WTC11 (cell line): Measurements from ENCODE around the gene NLN. TPM values are rescaled to one million over a fixed set of nuclear protein-coding genes. Genes with fewer than 3 reads are reported as not detected.
A peak's percentile ranks its signal among the peaks of the same experiment; 100 is the strongest.

Experiments used
- ATAC-seq: fragments of 200-7000 bp; cut with Tn5 transposase; 2 replicates; pipeline ENCODE4 v1.10.0; 2021; ENCODE audit warnings: mild to moderate bottlenecking, moderate library complexity
- CTCF ChIA-PET: fragments of 300-600 bp; sonication (Branson Sonifier 250); formaldehyde crosslinking; loops from one replicate; lab custom pipeline; 2021; ENCODE audit warnings: antibody characterized with exemption; lab: Charles Lee
- POLR2A ChIA-PET: fragments of 350-600 bp; sonication (Branson Sonifier 250); formaldehyde crosslinking; loops from one replicate; lab custom pipeline; 2021; ENCODE audit warnings: antibody characterized with exemption; lab: Charles Lee
- DNase-seq: peaks from one replicate; pipeline ENCODE4 v3.0.0; 2021; ENCODE audit warnings: low spot score
- H3K27ac Mint-ChIP-seq: 2 replicates; pipeline ENCODE4 v1.8.0; 2021; ENCODE audit warnings: mixed read lengths
- H3K27me3 Mint-ChIP-seq: 2 replicates; pipeline ENCODE4 v1.8.0; 2021; ENCODE audit warnings: low read depth, mild to moderate bottlenecking, moderate library complexity, mixed read lengths
- H3K36me3 Mint-ChIP-seq: 2 replicates; pipeline ENCODE4 v1.8.0; 2021; ENCODE audit warnings: mixed read lengths
- H3K4me1 Mint-ChIP-seq: 2 replicates; pipeline ENCODE4 v1.8.0; 2022; ENCODE audit warnings: mixed read lengths
- H3K4me3 Mint-ChIP-seq: 2 replicates; pipeline ENCODE4 v1.8.0; 2021; ENCODE audit warnings: mild to moderate bottlenecking, moderate library complexity, mixed read lengths
- H3K9me3 Mint-ChIP-seq: 2 replicates; pipeline ENCODE4 v1.8.0; 2021; ENCODE audit warnings: mixed read lengths
- ATF3 ChIP-seq: sonication (generic); formaldehyde crosslinking; conservative IDR thresholded peaks from 2 replicates; pipeline ENCODE4 v1.8.1; 2022; ENCODE audit warnings: mild to moderate bottlenecking, missing genetic modification reagents
- CREM ChIP-seq: sonication (generic); formaldehyde crosslinking; IDR thresholded peaks from 2 replicates; pipeline ENCODE4 v1.8.1; 2022; ENCODE audit warnings: mild to moderate bottlenecking, missing genetic modification reagents, moderate library complexity
- ELF4 ChIP-seq: sonication (generic); formaldehyde crosslinking; IDR thresholded peaks from 2 replicates; pipeline ENCODE4 v1.8.1; 2022; ENCODE audit warnings: low read depth, mild to moderate bottlenecking, moderate library complexity, missing genetic modification reagents
- EMX1 ChIP-seq: fragments of 250-450 bp; sonication (Bioruptor Pico); IDR thresholded peaks from 2 replicates; pipeline ENCODE4 v1.8.0; 2021; ENCODE audit warnings: mild to moderate bottlenecking
- IRF1 ChIP-seq: sonication (generic); formaldehyde crosslinking; IDR thresholded peaks from 2 replicates; pipeline ENCODE4 v1.8.0; 2023; ENCODE audit warnings: missing genetic modification reagents
- JAZF1 ChIP-seq: fragments of 250-450 bp; sonication (Bioruptor Pico); IDR thresholded peaks from 2 replicates; pipeline ENCODE4 v1.9.0; 2021; ENCODE audit warnings: moderate library complexity, mild to moderate bottlenecking, inconsistent platforms
- NR3C1 ChIP-seq: sonication (generic); formaldehyde crosslinking; conservative IDR thresholded peaks from 2 replicates; pipeline ENCODE4 v1.8.1; 2023; ENCODE audit warnings: low read depth, mild to moderate bottlenecking, missing genetic modification reagents
- PRDM15 ChIP-seq: sonication (generic); formaldehyde crosslinking; IDR thresholded peaks from 2 replicates; pipeline ENCODE4 v1.8.0; 2022; ENCODE audit warnings: missing genetic modification reagents
- ZNF121 ChIP-seq: sonication (generic); formaldehyde crosslinking; IDR thresholded peaks from 2 replicates; pipeline ENCODE4 v1.8.0; 2023; ENCODE audit warnings: missing genetic modification reagents
- ZNF396 ChIP-seq: fragments of 250-450 bp; sonication (Bioruptor Pico); IDR thresholded peaks from 2 replicates; pipeline ENCODE4 v1.8.0; 2021; ENCODE audit warnings: mild to moderate bottlenecking, moderate library complexity, borderline replicate concordance
- ZSCAN18 ChIP-seq: fragments of 250-450 bp; sonication (Bioruptor Pico); IDR thresholded peaks from 2 replicates; pipeline ENCODE4 v2.1.2; 2022; ENCODE audit warnings: mild to moderate bottlenecking, moderate library complexity
- total RNA-seq: library from RNA; stranded (reverse); gene quantifications from 3 replicates; pipeline ENCODE4 v1.2.3, GENCODE V29; 2021
- TF ChIP-seq, protein P1 (sequence below): sonication (generic); formaldehyde crosslinking; conservative IDR thresholded peaks from 2 replicates; pipeline ENCODE4 v1.8.1; 2023; ENCODE audit warnings: mild to moderate bottlenecking, low read depth, missing genetic modification reagents, moderate library complexity
- TF ChIP-seq, protein P2 (sequence below): sonication (generic); formaldehyde crosslinking; IDR thresholded peaks from 2 replicates; pipeline ENCODE4 v1.8.0; 2022; ENCODE audit warnings: mild to moderate bottlenecking, missing genetic modification reagents
- TF ChIP-seq, protein P3 (sequence below): fragments of 250-450 bp; sonication (Bioruptor Pico); IDR thresholded peaks from 2 replicates; pipeline ENCODE4 v1.9.0; 2021; ENCODE audit warnings: mild to moderate bottlenecking, borderline replicate concordance

Gene NLN
- total RNA-seq, 1 experiment from 2014 or later: 163 TPM

- ChIA-PET POLR2A (no interaction called here), CTCF (no interaction called here)
- Mint-ChIP-seq H3K36me3 (peaks cover 27% of the 10 kb centered on the region), H3K9me3 (no peaks in the 10 kb centered on the region), H3K4me1 (no peaks in the 10 kb centered on the region), H3K27me3 (no peaks in the 10 kb centered on the region), H3K27ac (no peak overlapping the region), H3K4me3 (no peak overlapping the region)
- ATAC-seq (no peak), DNase-seq (no peak)
- TF ChIP-seq ATF3 (CRISPR knock-in tag) (no peak), JAZF1 (no peak), CREM (CRISPR knock-in tag) (no peak), ELF4 (no peak), ZSCAN18 (CRISPR knock-in tag) (no peak)
- TF ChIP-seq, protein P1, sequence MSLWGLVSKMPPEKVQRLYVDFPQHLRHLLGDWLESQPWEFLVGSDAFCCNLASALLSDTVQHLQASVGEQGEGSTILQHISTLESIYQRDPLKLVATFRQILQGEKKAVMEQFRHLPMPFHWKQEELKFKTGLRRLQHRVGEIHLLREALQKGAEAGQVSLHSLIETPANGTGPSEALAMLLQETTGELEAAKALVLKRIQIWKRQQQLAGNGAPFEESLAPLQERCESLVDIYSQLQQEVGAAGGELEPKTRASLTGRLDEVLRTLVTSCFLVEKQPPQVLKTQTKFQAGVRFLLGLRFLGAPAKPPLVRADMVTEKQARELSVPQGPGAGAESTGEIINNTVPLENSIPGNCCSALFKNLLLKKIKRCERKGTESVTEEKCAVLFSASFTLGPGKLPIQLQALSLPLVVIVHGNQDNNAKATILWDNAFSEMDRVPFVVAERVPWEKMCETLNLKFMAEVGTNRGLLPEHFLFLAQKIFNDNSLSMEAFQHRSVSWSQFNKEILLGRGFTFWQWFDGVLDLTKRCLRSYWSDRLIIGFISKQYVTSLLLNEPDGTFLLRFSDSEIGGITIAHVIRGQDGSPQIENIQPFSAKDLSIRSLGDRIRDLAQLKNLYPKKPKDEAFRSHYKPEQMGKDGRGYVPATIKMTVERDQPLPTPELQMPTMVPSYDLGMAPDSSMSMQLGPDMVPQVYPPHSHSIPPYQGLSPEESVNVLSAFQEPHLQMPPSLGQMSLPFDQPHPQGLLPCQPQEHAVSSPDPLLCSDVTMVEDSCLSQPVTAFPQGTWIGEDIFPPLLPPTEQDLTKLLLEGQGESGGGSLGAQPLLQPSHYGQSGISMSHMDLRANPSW: no peak
- TF ChIP-seq, protein P2, sequence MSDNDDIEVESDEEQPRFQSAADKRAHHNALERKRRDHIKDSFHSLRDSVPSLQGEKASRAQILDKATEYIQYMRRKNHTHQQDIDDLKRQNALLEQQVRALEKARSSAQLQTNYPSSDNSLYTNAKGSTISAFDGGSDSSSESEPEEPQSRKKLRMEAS (CRISPR knock-in tag): no peak
- TF ChIP-seq, protein P3, sequence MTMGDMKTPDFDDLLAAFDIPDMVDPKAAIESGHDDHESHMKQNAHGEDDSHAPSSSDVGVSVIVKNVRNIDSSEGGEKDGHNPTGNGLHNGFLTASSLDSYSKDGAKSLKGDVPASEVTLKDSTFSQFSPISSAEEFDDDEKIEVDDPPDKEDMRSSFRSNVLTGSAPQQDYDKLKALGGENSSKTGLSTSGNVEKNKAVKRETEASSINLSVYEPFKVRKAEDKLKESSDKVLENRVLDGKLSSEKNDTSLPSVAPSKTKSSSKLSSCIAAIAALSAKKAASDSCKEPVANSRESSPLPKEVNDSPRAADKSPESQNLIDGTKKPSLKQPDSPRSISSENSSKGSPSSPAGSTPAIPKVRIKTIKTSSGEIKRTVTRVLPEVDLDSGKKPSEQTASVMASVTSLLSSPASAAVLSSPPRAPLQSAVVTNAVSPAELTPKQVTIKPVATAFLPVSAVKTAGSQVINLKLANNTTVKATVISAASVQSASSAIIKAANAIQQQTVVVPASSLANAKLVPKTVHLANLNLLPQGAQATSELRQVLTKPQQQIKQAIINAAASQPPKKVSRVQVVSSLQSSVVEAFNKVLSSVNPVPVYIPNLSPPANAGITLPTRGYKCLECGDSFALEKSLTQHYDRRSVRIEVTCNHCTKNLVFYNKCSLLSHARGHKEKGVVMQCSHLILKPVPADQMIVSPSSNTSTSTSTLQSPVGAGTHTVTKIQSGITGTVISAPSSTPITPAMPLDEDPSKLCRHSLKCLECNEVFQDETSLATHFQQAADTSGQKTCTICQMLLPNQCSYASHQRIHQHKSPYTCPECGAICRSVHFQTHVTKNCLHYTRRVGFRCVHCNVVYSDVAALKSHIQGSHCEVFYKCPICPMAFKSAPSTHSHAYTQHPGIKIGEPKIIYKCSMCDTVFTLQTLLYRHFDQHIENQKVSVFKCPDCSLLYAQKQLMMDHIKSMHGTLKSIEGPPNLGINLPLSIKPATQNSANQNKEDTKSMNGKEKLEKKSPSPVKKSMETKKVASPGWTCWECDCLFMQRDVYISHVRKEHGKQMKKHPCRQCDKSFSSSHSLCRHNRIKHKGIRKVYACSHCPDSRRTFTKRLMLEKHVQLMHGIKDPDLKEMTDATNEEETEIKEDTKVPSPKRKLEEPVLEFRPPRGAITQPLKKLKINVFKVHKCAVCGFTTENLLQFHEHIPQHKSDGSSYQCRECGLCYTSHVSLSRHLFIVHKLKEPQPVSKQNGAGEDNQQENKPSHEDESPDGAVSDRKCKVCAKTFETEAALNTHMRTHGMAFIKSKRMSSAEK: no peak
Observed at GRCh38 chr5:65758546-65759144, 36.6 kb downstream of the NLN start.

DNA sequence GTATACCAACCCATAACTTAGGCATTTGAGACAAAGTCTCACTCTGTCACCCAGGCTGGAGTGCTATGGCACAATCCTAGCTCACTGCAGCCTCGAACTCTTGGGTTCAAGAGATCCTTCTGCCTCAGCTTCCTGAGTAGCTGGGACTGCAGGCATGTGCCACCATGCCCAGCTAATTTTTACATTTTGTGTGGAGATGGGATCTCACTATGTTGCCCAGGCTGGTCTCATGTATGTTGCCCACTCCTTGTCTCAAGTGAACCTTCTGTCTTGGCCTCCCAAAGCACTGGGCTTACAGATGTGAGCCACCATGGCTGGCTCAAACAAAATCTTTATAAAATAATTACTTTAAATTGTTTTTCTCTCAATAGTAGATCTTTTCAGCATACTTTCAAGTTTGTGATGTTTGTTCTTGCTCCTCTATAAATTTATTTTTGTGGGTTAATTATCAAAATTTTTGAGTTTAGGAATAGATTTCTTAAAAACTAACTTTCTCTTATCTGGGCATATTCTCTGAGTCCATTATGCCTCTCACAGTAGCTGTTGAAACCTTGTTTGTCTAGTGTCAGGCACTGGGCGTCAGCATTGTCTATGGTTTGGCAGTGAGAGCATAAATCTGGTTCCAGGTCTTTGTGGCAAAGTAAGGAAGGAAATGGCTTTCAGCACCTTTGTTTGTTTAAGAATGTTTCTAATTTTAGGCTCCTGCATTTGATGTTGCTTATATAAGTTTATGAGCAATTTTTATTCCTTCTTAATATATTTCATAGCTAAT, 38.7 kb downstream of the NLN start:
- ATAC-seq: no peak
- POLR2A ChIA-PET: interaction anchor here (0.6 kb wide), 1 partner anchor 693 kb away, joined by 3 read pairs; no protein-coding TSS in a partner anchor
- no peak overlapping the region for H3K4me3 Mint-ChIP-seq
- DNase-seq: no peak
- H3K27me3 Mint-ChIP-seq: no peaks in the 10 kb centered on the region
- H3K36me3 Mint-ChIP-seq: peaks cover 37% of the 10 kb centered on the region
- H3K27ac Mint-ChIP-seq: no peak overlapping the region
- H3K9me3 Mint-ChIP-seq: no peaks in the 10 kb centered on the region
- CTCF ChIA-PET: no interaction called here
- TF ChIP-seq ZNF121: peak; percentile 93
- TF ChIP-seq EMX1 (CRISPR knock-in tag): no peak
- no peaks in the 10 kb centered on the region for H3K4me1 Mint-ChIP-seq

DNA sequence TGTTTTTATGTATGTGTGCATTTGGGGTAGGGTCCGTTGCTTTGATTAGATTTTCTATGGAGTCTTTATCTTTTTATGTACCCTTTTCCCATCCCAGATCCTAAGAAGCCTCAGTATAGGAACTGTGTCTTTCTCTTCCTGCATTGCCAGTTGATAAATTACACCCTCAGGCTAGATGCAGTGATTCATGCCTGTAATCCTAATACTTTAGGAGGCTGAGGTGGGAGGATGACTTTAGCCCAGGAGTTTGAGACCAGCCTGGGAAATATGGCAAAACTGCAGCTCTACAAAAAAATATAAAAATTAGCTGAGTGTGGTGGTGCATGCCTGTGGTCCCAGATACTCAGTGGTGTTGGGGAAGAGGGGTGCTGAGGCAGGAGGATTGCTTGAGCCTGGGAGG, 40.2 kb downstream of the NLN start:
- Mint-ChIP-seq H3K4me1 (peaks cover 14% of the 10 kb centered on the region), H3K9me3 (peaks cover 8% of the 10 kb centered on the region), H3K36me3 (peaks cover 53% of the 10 kb centered on the region), H3K27me3 (no peaks in the 10 kb centered on the region), H3K4me3 (no peak overlapping the region), H3K27ac (no peak overlapping the region)
- ChIA-PET POLR2A (no interaction called here), CTCF (no interaction called here)
- ATAC-seq: no peak
- no peak for DNase-seq
- TF ChIP-seq IRF1 (CRISPR knock-in tag): no peak
- no peak for TF ChIP-seq PRDM15 (CRISPR knock-in tag)
- TF ChIP-seq NR3C1 (CRISPR knock-in tag): no peak
- no peak for TF ChIP-seq ZNF396
